GM21423 (cell line): ENCODE results near the gene CFP.
"Not testable (repeated sequence)": the region's sequence is repeated elsewhere in the genome, so short reads cannot be mapped to it uniquely, and the experiment has no call there.

Experiments
- ATAC-seq: cut with Tn5 transposase; IDR thresholded peaks from one replicate; pipeline ENCODE4 v1.9.1; 2021; ENCODE audit warnings: mild to moderate bottlenecking, moderate library complexity; ENCODE audit not compliant: unreplicated experiment

The CFP gene

DNA sequence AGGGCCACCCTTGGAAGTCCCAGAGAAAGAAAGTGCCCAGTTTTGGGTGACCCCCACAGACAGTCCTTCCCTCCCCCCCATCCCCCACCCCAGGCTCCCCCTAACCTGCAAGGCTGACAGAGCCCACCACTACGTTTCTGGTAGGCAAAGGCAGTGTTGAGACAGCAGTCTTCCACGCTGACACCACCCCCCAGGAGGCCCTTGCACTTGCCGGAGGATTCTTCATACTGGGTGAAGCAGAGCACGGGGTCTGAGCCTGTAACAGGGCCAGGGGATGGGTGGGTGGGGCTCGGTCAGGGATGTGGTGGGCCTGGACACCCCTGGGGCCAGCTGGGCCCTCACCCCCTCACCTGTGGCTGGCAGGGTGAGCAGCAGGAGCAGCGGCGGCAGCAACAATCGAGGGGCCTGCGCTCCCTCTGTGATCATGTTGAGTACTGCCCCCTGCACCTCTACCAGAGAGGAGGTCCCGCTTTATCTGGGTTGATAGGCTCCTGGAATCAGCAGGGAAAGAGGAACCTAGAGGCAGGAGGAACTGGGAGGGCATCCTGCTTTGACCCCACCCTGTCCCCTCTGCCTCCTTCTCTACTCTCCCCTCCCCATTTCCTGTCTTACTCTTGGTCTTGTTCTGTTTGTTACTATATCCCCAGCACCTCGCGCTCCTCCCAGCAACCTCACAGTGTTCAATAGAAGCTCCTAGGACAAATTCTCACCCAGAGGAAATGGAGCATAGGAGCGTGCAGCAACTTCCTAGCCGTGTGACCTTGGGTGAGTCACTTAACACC is at the start of gene CFP:
CFP (minus strand) TSS at position 512 of the 782 bp plus-strand sequence; CDS start at position 426, 86 bp downstream.
- no peak for ATAC-seq

DNA sequence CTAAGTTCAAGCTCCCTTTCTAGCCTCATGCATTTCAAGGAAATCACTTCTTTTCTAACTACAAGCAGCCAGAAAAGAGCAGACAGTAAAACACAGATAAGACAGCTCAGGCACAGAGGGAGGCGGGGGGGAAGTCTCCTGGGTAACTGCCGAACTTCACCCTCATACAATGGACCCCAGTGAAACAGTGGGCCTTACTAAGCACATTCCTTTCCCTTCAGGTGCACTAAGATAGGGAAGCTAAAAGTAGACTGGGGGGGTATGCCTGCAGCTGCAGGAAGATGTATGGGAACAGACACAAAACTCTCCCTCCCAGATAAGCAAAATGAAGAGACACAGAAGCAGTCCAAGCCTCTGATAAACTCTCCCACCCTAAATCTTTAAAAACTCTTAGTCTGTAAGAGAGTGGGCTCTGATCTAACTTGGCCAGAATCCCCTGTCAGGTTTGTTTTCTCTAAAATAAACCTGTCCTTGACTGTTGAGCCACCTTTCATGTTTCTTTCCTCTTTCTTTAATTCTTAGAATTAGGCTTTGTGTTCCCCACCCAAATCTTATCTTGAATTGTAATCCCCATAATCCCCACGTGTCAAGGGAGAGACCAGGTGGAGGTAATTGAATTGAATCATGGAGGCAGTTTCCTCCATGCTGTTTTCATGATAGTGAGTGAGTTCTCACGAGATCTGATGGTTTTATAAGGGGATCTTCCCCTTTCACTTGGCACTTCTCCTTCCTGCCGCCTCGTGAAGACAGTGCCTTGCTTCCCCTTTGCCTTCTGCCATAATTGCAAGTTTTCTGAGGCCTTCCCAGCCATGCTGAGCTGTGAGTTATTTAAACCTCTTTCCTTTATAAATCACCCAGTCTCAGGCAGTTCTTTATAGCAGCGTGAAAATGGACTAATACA is 46.5 kb upstream of the CFP start:
- not testable (repeated sequence) for ATAC-seq

DNA sequence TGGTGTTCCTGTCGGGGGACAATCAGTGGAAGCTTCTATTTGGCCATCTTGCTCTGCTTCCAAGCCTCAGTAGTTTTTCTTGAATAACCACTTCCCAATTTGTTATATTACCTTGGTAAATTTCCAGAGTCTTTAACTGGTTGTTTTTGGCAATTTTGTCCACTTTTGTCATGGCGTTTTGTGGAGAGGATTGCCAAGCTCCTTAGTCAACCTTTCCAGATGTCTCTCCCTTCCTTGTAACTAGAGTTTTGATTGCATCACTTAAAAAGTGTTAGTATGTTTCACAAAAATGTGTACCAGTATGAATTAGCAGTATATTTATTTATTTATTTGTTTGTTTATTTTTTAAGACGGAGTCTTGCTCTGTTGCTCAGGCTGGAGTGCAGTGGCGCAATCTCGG is 45.0 kb upstream of the CFP start:
- no peak for ATAC-seq

DNA sequence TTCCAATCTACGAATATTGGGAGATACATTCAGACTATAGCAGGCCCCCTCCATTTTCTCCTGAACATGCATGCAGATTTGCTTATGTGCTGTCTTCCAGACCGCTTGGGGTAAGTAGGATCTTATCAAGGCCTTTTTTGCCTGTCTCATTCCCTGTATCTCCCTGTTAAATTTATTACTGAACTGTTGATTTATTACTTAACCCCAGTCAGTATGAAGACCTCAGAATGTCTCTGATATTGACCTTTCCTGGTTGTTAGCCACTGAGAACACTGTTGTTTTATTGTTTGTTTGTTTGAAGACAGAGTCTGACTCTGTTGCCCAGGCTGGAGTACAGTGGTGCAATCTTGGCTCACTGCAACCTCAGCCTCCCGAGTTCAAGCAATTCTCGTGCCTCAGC is 36.1 kb upstream of the CFP start:
- ATAC-seq = not testable (repeated sequence)

DNA sequence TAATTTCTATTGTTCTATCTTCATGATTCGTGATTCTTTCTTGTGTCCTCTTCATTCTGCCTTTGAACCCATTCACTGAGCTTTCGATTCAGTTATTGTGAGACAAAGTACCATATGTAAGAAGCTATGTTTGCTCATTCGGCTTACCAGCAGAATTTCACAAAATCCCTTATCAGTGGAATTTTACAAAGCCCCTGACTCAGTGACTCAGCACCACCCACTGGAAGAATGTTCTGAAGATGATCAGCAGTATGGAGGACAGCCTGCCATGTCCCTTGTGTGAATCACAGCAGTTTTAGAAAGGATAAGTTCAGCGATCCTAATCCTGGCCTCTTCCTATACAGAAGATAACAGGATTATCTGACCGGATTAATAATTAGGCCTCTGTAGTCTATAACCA is 35.0 kb upstream of the CFP start:
- no peak for ATAC-seq

DNA sequence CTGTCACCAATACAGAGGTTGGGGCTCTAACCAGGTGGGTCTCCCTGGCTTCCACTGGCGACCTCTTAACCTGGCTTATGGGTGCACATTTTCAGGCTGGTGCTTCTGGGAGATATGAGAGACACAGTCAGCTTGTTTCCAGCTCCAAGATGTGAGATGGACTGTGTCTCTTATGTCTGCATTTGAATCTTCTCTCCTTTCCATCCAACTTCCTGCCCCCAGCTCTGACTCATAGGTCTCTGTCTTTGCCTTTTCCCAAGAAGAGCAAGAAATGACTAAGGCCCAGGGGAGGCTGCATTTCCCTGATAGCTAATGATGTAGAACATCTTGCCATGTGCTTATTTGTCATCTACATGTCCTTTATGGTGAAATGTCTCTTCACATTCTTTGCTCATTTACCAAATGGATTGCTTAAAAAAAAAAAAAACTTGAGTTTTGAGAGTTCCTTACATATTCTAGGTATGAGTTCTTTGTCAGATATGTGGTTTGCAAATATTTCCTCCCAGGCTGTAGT is 32.5 kb upstream of the CFP start:
- ATAC-seq = no peak

DNA sequence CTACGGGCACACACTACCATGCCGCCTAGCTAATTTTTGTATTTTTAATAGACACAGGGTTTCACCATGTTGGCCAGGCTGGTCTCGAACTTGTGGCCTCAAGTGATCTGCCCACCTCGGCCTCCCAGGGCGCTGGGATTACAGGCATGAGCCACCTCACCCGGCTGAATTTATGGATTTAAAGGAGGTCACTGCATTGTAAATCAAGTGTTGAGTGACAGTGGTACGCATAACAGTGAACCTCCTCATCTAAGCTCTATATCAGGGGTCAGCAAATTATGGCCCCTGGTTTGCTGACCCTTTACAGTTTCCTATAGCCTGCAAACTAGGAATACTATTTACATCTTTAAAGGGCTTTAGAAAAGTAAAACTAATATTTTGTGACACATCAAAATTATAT is 31.8 kb upstream of the CFP start:
- ATAC-seq = no peak

DNA sequence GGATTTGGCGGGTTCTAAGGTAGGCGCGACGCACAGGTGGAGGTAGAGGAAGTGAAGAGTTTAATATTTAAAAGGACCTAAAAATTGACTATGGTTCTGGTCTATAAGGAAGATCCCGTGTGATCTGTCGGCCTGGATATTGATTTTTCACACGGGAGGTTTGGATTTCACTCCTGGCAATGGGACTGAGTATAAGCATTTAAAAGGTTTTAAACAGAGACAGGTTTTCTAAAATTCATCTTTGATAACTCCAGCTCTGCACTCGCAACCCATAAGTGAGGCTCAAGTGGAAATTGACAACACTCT is 29.6 kb upstream of the CFP start:
- no peak for ATAC-seq

DNA sequence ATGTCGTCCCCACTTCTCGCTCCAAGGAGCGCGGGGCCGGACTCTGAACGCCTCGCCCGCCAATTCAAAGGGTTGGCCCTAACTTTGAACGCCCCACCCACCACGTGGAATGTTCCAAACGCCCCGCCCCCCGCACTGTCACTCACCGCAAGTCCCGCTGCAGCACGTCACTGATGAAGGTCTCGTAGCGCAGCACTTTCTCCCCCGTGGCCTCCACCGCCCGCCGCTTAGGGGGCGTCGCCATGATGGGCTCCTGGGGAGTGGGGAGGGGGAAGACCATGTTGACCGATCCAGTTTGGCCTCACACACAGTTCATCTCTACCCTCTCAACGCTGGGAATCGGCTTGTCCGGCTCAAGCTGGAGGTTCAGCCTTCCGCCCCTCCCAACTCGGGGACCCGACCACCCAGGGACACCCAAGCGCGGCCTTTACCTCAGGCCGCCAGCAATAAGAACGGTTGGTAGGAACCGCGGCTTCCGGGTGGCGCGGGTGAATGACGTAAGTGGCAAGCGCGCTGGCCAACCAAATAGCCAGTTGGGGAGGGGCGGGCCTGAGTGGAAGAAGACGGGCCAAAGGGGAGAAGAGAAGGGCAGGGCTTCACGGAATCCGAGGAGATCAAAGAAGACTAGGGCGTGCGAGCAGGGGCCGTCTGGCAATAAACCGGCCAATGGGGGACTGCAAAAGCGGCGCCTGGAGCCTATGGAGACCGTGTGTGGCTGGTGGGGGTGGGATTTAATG is 29.1 kb upstream of the CFP start, which contains the start of gene UXT:
UXT (minus strand) TSS at position 497 of the 737 bp plus-strand sequence; CDS start at position 244, 253 bp downstream.
- ATAC-seq = peak; percentile 77

DNA sequence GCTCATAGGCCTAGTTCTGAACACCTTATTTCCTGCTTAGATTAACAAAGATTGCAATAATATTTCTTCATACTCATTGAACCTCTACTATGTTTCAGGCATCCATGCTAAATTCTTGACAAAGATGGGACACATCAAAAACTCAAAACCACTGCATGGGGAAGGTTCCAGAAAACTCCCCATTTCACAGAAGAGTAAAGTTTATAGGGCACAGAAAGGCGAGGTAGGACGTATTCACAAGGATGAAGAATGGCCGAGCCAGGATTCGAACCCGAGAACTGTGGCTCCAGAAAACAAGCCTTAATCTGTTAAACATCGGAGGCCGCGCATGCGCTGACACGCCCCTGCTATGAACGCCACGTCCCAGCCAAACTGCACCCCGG is 28.6 kb upstream of the CFP start:
- ATAC-seq = no peak

DNA sequence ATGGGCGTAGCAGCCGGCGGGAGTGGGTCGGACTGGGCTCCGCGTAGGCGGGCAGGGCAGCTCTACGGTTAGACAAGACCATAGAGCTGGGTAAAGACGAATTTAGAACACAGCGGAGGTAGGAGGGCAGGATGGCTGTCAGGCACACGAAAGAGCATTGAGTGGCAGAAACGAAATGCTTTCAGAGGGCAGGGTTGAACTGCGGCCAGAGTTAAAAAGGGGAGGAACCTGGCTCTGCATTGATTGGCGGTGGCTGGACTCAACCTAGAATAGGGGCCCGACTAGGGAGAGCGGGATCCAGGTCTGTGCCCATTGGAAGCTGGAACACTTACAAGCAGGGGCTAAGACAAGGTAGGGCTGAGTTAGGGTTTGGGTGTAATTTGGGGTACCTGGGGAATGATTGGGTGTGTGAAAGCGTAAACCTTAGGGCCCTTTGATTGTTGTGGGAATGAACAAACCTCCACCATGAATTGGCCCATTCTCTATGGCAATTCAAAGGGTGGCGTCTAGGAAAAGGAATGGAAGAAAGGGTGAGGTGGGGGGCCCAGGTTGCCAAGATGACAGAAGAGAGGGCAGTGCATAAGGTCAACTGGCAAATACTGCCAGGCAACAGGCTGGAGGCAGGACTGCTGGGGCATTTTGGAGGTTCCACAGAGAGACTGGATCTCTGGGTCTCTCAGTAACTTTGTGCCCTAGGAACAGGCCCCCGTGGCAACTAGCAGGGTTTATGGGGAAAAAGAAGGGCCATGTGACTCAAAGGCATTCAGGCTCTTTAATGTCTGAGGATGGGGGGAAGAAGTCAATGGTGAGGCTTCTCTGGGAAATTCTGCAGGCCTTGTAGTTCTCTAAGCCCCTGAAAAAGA is 21.5 kb upstream of the CFP start:
- ATAC-seq = no peak

DNA sequence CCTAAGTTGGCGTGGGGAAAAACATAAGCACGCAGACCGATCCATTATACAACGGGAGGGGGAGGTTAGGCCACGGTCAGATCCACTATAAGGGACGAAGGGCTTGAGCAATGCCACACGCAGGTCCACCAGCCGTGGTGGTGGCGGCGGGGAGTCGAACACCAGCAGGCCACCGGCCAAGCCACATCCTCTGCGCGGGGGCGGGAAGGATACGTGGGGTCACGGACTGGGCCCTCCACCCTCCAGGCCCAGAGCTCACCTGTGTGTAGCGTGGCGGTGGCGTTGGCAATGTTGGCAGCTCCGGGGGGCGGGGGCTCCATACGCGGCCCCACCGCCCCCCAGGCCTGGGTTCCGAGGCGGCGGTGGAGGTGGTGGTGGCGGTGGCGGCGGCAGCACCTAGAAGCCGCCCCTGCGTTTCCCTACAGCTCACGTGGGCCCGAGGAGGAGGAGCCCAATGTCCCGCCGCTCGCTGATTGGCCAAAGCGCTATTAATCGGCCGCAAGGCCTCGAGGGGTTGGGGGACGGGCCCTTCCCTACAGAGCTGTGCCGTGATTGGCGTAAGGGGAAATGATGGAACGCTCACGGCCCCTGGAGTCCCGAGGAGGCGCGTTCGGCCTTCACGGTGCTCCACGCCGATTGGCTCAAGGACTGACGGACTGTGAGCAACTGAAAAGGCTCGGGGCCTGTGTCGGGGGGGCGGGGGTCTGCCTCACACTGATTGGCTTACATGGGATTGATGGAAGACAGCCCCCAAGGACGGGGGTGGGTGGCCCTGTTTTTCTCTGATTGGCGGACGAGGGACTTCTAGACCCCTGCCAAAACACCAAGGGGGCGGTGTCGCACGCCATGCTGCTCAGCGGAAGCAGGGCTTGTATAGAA is 20.7 kb upstream of the CFP start, which contains the start of gene ELK1:
ELK1 (minus strand) TSS at position 400 of the 879 bp plus-strand sequence. CDS start 9,122 bp downstream, outside the sequence.
- ATAC-seq = peak; percentile 82

DNA sequence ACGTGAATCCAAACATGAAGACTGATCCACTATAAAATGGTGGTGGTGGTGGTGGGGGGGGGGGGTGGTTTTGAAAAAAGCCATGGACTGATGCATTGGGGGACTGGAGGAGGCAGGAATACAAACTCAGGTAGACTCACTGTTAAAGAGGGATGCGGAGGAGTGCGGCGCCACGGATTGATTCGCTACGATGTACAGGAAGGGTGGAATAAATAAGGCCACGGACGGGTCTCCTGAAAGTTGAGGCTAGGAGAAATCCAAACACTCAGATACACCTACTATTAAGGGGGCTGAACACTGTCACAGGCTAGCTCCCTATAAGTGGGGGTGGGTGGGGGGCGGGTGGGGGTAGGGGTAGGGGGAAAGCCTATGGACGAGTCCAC is 20.0 kb upstream of the CFP start:
- no peak for ATAC-seq

DNA sequence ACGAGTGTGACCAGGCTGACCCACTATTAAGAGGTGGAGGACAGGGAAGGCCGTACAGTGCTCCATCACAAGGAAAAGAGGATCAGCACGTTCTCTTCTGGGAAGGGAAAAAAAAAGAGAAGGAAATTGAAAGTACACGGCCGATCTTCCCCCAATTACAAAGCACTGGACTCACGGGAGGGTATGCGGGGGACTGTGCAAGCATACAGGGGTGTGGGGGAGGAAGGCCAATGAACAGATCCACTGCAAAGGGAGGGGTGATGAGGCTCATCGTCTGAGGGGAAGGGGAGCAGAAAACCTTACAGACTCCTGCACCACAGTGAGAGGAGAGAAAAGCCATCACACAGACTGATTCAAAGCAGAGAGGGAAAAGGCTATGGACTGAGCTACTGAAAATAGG is 19.5 kb upstream of the CFP start:
- ATAC-seq = no peak

DNA sequence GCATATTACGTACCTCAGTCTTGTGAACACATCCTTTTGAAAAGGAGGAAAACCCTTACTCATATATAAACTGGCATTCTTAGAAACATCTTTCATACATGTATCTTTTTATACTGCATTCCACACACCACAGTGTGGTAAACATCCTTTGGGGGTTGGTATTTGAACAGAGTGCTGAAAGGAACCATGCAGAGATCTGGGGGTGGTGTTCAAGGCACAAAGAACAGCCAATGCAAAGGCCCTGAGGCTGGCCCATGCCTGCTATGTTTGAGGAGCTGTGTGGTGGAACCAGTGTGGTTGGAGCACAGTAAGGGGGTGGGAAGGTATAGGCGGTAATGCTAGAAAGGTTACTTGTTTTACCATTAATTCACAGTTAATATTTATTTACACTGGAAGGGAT is 18.6 kb upstream of the CFP start:
- ATAC-seq = no peak

DNA sequence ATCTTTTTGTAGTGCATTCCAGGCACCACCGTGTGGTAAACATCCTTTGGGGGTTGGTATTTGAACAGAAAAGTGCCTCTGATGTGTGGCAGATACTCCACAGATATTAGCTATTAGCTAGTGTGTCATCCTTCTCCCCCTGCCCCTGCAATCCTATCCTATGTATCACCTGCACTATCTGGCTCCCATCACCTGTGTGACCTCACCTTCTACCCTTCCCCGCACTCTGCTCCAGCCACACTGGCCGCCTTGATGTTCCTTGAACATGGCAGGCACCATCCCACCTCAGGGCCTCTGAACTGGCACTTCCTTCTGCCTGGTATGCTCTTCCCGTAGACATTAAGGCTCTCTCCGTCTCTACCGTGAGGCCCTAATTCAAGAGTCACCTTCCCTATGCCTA is 16.9 kb upstream of the CFP start:
- ATAC-seq = no peak

DNA sequence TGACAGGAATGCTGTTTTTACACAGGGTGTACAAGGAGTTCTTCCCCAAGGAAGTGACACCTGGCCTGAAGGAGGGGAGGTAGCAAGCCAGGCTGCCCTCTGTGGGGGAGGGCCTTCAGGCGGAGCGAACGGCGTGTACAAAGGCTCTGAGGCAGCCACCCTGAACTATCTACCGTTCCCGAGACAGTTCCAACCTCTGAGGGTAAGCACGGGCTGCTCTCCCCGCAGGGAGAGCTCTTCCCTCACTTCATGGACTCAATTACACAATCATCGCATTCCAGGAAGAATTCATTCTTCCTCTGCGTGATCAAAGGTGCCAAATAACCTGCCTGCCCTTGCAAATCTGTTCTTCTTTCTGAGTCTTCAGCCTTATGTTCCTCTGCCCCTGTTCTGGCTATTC is 15.8 kb upstream of the CFP start:
- no peak for ATAC-seq

DNA sequence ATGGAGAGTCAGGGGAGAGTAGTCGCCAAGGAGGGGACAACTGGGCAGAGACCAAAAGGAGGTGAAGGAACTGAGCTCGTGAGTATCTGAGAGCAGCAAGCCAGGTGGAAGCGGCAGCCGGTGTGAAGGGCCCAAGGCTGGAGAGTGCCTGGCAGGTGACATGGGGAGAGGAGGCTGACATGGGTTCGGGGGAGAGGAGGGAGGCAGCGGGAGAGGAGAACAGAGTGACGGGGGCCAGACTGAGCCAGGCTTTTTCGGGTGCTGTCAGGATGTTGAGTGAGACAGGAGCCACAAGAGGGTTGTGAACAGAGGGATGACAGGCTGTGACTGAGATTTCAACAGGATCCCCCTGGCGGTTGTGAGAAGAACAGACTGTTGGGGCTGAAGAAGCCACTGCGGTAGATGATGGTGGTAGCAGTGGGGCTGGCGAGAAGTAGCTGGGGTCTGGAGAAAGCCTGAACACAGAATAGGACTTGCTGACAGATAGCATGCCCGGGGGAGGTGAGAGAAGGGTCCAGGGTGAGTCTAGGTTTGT is 14.9 kb upstream of the CFP start:
- no peak for ATAC-seq

DNA sequence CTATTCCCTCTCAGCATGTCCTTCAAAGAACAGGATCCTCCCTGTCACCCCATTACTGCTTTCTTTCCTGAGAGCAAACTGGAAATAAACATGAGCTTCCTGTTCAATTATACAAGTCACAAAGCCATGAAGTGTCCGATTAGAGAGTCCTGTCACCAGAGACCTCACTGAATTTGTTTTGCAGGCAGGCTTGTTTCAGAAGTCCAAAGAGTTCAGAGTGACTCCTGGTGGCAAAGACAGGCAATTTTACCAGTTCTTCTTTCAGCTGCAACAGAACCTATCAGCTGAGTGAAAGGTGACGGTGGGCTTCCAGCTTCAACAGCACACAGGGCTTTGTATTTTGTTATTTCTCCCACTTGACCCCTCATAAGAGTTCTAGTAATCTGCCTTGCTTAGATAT is 14.2 kb upstream of the CFP start:
- no peak for ATAC-seq
